Caki2 (cell line): ENCODE data around the gene NABP1. TPM values are rescaled to one million over a fixed set of nuclear protein-coding genes. Genes with fewer than 3 reads are reported as not detected.

Experiments
- DNase-seq: peaks from one replicate; pipeline ENCODE4 v3.0.0-alpha.2; 2015; ENCODE audit warnings: low read depth
- in situ Hi-C: cut with HindIII; loops from 2 replicates; pipeline ENCODE4 v1.10.0; 2016; ENCODE audit warnings: low sequenced_read_pairs, low pct_unique_long_range_greater_than_20kb, mixed read lengths
- total RNA-seq: library from RNA; depleted of rRNA; stranded (reverse); fragments of >200 nt; shearing (Covaris generic); gene quantifications from 2 replicates; pipeline ENCODE4 v1.2.3, GENCODE V29; 2014; ENCODE audit warnings: low replicate concordance; rRNA removed

Gene NABP1
- total RNA-seq, 1 experiment from 2014 or later = 18.7 TPM

DNA sequence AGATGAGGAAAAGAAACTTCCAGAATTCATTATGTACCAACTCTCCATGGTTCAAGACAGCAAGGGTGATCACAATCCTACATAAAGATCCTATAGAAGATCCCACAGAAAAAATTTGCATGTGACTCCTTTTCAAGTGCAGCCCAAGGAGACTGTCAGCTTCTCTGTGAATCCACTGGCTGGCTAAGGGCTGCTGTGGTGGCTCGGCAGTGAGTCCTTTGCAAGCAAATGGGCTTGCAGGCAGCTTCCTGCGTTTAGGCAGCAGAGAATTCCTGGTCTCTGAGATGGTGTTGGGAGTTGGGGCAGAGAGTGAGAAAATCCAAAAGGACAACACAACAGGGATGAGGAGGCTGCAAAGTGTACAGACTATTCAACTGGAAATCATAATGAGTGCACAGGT, 43.4 kb downstream of the NABP1 start:
- in situ Hi-C loops = no loop called here

DNA sequence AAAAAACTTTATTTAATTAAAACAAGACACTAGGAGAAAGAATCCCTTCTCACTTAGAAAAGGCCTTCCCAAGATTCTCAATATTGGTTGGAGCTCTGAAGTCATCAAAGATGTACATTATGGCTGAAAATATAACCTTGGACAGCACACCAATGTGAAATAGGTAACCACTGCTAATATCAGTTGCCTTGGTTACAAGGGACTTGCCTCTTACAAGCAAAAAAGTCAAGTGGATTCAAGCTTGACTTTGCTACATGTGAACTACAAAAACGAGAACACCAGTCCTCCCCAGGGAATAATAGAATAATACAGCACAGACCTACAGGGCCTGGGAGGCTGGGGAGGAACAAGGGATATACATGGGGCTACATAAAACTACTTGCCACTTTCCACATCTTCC, 46.1 kb downstream of the NABP1 start:
- in situ Hi-C loops = no loop called here
- no peak for DNase-seq

More for the DNA sequence above, 43.4 kb downstream of the NABP1 start:
- no peak for DNase-seq

DNA sequence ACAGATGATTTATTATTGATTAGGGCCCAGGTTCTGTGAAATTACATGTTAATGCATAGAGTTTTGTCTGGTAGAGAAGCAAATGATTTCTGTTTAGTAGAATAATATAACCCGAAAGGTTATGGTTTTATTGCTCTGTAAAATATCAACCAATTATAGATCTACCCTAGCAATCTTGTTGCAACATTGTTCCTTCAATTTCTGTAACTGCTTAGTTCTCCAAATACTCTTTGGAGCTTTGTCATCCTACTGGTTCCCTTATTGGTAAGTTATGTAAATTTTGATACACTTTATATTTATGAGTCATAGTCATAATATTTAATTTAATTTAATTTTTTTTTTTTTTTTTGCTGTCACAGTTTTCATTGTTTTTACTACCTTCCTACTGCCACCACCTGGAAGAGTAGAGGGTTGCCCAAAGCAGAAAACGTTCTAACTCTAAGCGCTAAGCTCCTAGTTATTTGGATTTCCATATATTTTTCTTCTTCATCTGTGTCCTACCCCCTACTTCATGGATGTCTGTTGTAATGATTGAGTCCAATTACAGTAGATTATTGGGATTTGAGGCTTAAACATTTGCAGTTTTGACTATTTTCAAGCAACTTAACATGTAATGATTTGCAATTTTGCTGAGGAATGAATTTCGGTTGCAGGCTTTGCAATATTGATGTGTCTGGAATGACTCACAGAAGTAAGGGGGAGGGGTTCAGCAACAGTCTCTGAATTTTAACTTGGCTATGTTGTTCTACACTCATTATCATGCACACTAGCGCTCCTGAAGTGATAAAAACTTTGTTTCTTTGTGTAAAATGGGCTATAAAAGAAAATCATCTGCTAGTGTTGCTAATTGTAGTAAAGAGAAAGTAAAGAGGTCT, 51.1 kb downstream of the NABP1 start:
- no peak for DNase-seq
- in situ Hi-C loops = no loop called here

DNA sequence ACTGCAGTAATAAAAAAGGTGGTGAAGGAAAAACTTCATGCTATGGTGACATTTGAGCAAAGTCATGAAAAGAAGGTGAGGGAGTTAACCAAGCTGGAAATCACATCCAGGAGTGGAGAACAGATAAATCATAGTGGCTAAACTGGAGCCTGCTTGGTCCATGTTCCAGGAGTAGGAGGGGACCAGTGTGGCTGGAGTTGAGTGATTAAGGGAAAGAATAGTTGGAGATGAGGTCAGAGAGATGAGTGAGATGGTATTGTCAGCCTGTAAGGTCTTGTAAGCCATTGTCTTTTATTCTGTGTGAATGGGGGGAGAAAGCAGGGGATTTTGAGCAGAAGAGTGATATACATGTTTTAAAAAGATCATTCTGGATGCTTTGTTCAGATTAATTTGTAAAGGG, 52.3 kb downstream of the NABP1 start:
- DNase-seq = no peak
- in situ Hi-C loops = no loop called here

Other genes with a start within 250 kb of the NABP1 start
- 0.84 TPM in 1 of 2 replicates, not detected in the other for gene CAVIN2, start 169.0 kb downstream of the NABP1 start, total RNA-seq